Vagina (tissue), 2 donors: ENCODE results near the gene HABP2.

Source experiments
- POLR2A ChIP-seq, 2 donors: fragments of 450-650 bp; IDR thresholded peaks; one replicate each; pipeline ENCODE4 v1.6.1; 2017; ENCODE audit warnings: antibody characterized with exemption in 2 of 2, mild to moderate bottlenecking in 2 of 2, moderate library complexity in 2 of 2
- POLR2AphosphoS5 ChIP-seq, 2 donors: sonication (generic); formaldehyde crosslinking; IDR thresholded peaks; one replicate each; pipeline ENCODE4 v1.9.0; 2017; ENCODE audit warnings: antibody characterized with exemption in 2 of 2, mild to moderate bottlenecking in 2 of 2, low read depth in 1 of 2; ENCODE audit not compliant: insufficient read depth in 1 of 2
- TF ChIP-seq, protein P1 (sequence below), 3 experiments: fragments of 450-650 bp in 2 of 3; fragments of 200-600 bp in 1 of 3; sonication (generic) in 1 of 3; IDR thresholded peaks; one replicate each; pipeline ENCODE4 v1.5.1; 2017 to 2019; ENCODE audit warnings: antibody characterized with exemption in 3 of 3, mild to moderate bottlenecking in 2 of 3, moderate library complexity in 2 of 3

DNA sequence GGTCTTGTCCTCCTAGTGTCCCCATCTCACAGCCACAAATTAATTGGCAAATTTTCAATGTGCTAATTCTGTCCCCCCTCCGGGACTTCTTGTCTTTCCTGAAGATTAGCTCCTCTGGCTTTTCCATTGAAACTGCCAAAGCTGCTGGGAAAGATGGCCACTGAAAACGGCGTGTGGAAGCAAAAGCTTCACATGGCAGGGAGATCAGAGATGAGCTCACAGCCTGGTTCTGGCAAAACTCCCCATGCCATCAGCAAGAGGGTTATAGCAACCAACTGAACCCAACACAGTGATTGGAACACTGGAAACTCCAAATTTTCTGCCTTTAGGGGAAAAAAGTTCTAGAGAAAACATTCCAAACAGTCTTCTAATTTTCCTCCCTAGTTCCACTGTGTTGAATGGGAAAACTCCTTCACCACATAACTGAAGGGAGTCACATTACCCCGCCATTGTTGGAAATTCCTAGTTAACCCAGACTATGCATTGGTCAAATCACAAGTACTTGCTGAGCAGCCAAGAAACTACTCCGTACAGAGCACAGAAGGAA is 74.0 kb downstream of the HABP2 start:
- TF ChIP-seq, protein P1, sequence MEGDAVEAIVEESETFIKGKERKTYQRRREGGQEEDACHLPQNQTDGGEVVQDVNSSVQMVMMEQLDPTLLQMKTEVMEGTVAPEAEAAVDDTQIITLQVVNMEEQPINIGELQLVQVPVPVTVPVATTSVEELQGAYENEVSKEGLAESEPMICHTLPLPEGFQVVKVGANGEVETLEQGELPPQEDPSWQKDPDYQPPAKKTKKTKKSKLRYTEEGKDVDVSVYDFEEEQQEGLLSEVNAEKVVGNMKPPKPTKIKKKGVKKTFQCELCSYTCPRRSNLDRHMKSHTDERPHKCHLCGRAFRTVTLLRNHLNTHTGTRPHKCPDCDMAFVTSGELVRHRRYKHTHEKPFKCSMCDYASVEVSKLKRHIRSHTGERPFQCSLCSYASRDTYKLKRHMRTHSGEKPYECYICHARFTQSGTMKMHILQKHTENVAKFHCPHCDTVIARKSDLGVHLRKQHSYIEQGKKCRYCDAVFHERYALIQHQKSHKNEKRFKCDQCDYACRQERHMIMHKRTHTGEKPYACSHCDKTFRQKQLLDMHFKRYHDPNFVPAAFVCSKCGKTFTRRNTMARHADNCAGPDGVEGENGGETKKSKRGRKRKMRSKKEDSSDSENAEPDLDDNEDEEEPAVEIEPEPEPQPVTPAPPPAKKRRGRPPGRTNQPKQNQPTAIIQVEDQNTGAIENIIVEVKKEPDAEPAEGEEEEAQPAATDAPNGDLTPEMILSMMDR (IDR thresholded peaks at IDR 0.05) = no peak
- TF ChIP-seq POLR2AphosphoS5 (IDR thresholded peaks at IDR 0.05; ENCODE audit: insufficient read depth in 1 of 2, low read depth in 1 of 2) = no peak
- no peak for TF ChIP-seq POLR2A (IDR thresholded peaks at IDR 0.05)
